HFFc6 (cell line): ENCODE data around the gene ABL2. TPM values are rescaled to one million over a fixed set of nuclear protein-coding genes. Genes with fewer than 3 reads are reported as not detected.
A peak's percentile ranks its signal among the peaks of the same experiment; 100 is the strongest.

Experiments
- DNase-seq: peaks from one replicate; pipeline ENCODE4 v3.0.0-alpha.2; 2018
- H3K27ac Mint-ChIP-seq: 2 replicates; pipeline ENCODE4 v1.8.0; 2020; ENCODE audit warnings: mild to moderate bottlenecking, mixed read lengths
- H3K27me3 Mint-ChIP-seq: 2 replicates; pipeline ENCODE4 v1.8.0; 2021; ENCODE audit warnings: mild to moderate bottlenecking, moderate library complexity, mixed read lengths; ENCODE audit not compliant: insufficient read depth
- H3K36me3 Mint-ChIP-seq: 2 replicates; pipeline ENCODE4 v1.8.0; 2021; ENCODE audit warnings: low read depth, mixed read lengths
- H3K4me1 Mint-ChIP-seq: 2 replicates; pipeline ENCODE4 v1.8.0; 2020; ENCODE audit warnings: low read depth, mixed read lengths
- H3K4me3 Mint-ChIP-seq: 2 replicates; pipeline ENCODE4 v1.8.0; 2020; ENCODE audit warnings: mild to moderate bottlenecking, moderate library complexity, mixed read lengths
- H3K9me3 Mint-ChIP-seq: 2 replicates; pipeline ENCODE4 v1.8.0; 2020; ENCODE audit warnings: mild to moderate bottlenecking, mixed read lengths
- CTCF ChIP-seq: fragments of 200-600 bp; sonication (generic); IDR thresholded peaks from 2 replicates; pipeline ENCODE4 v1.5.0; 2021; ENCODE audit warnings: antibody characterized with exemption, mild to moderate bottlenecking
- total RNA-seq, 6 experiments: library from RNA; stranded (reverse); fragmentation: NEBNext Ultra II Directional; extraction: Animal tissue kit (Norgen Biotek cat#: 25700); gene quantifications; 2 replicates in 1 of 6; 3 replicates in 5 of 6; pipeline ENCODE4 v1.2.3, GENCODE V29; 2021

The ABL2 gene
- total RNA-seq, 6 experiments from 2014 or later = 54.1 to 65.9 (median 61.2) TPM

GRCh38 chr1:179079113-179079761, 150.2 kb downstream of the ABL2 start:
- TF ChIP-seq CTCF = peak; percentile 78
- Mint-ChIP-seq H3K4me1 (peaks cover 44% of the 10 kb centered on the region), H3K36me3 (no peaks in the 10 kb centered on the region; the same call in 1 of the 2 replicates), H3K27me3 (peaks cover 6% of the 10 kb centered on the region; the same call in 1 of the 2 replicates), H3K4me3 (no peak overlapping the region), H3K27ac (no peak overlapping the region), H3K9me3 (no peaks in the 10 kb centered on the region)
- DNase-seq = peak; percentile 72

GRCh38 chr1:179077396-179077795, 152.1 kb downstream of the ABL2 start:
- no peak overlapping the region for H3K4me3 Mint-ChIP-seq
- H3K27me3 Mint-ChIP-seq = peaks cover 1% of the 10 kb centered on the region; the same call in 1 of the 2 replicates
- H3K27ac Mint-ChIP-seq = peak overlapping the region; percentile 69
- H3K4me1 Mint-ChIP-seq = peaks cover 41% of the 10 kb centered on the region
- H3K9me3 Mint-ChIP-seq = no peaks in the 10 kb centered on the region
- no peak for TF ChIP-seq CTCF
- peak; percentile 49 for DNase-seq
- H3K36me3 Mint-ChIP-seq = peaks cover 3% of the 10 kb centered on the region; the same call in 1 of the 2 replicates

DNA sequence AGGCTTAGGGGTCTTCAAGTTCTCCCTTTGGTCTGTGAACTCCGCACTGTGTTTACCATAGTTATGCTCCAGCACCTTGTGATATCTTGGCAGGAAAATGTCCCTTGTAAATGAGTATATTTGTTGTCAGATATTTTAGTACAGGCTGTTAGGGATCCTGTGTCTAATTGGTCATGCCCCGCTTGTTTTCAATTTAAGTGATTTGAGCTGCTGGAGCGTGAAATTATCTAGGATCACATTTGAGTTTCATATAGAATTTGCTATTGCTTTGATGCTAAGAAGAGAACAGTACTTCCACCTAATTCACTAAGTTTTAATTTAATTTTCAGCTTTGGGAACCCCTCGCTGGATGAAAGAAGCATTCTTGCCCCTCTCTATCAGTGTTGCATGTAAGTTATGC, 163.0 kb downstream of the ABL2 start:
- Mint-ChIP-seq H3K9me3 (no peaks in the 10 kb centered on the region), H3K27ac (no peak overlapping the region), H3K4me1 (peaks cover 8% of the 10 kb centered on the region), H3K4me3 (no peak overlapping the region), H3K36me3 (peaks cover 16% of the 10 kb centered on the region; the same call in 1 of the 2 replicates), H3K27me3 (no peaks in the 10 kb centered on the region; the same call in 1 of the 2 replicates)
- DNase-seq = no peak
- no peak for TF ChIP-seq CTCF

- TF ChIP-seq CTCF = no peak
- no peak overlapping the region for H3K4me3 Mint-ChIP-seq
- no peaks in the 10 kb centered on the region for H3K9me3 Mint-ChIP-seq
- no peak for DNase-seq
- no peaks in the 10 kb centered on the region for H3K27me3 Mint-ChIP-seq
- peaks cover 24% of the 10 kb centered on the region for H3K36me3 Mint-ChIP-seq
- 0 out of 2 replicates have a peak overlapping the region, but pooled peaks have one; percentile 56 for H3K27ac Mint-ChIP-seq
- peaks cover 47% of the 10 kb centered on the region for H3K4me1 Mint-ChIP-seq
Measured at GRCh38 chr1:179061360-179062282, 167.9 kb downstream of the ABL2 start.

DNA sequence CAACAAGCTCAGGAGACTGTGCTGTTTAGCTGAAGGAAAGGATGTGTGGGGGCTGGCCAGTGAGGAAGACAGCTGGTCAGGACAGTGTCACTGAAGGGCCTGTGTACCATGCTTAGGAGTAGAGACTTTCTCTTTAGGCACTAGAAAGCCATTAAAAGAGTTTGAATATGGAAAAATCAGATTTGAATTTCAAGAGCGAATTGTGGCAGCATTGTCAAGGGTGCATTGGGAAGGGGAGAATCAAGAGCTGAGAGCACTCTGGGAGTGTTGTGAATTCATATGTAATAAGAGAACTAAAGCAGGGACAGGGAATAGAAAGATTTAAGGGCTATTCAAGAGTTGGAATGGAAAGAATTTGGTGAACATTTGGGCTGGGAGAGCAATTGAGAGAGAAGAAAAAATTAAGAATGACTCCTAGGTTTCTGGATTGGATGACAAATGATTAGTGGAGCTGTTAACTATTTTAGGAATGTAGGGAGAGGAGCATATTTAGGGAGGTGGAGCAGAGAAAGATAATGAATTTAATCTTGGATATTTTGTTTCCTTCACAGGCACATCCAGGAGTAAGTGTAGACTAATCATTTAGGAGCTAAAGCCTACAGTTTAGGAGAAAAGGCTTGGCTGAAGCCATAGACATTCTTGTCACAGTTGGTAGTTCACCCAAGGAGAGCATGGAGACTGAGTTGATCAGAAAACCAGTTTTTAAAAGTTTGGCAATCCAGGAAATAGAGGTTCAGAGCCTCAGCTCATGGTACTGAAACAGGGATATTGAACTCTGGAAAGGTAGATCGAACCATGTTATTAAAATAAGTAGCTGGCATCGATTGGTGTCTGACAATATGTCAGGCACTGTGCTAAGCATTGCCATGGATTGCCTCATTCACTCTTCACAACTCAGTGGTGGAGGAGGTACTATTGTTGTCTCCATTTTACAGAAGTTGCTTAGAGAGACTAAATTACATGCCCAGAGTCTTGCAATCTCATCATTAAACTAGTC, 170.7 kb downstream of the ABL2 start:
- peak; percentile 48 for DNase-seq
- Mint-ChIP-seq H3K4me1 (peaks cover 61% of the 10 kb centered on the region), H3K36me3 (peaks cover 37% of the 10 kb centered on the region), H3K27ac (peak overlapping the region; percentile 79), H3K9me3 (no peaks in the 10 kb centered on the region), H3K4me3 (peak overlapping the region; percentile 58), H3K27me3 (no peaks in the 10 kb centered on the region)
- TF ChIP-seq CTCF = no peak
